ENCODE results near the gene MGLL.
"Not testable (repeated sequence)": the region's sequence is repeated elsewhere in the genome, so short reads cannot be mapped to it uniquely, and the experiment has no call there.

Gene MGLL

GRCh38 chr3:127688416-127689265 is 133.7 kb downstream of the MGLL start:
- no peak for DNase-seq (ENCODE audit: low spot score)

- DNase-seq (ENCODE audit: low spot score), result no peak
These were observed 134.3 kb downstream of the MGLL start for GRCh38 chr3:127688022-127688415.

- DNase-seq (ENCODE audit: low spot score), result no peak
These were observed 135.0 kb downstream of the MGLL start for GRCh38 chr3:127687228-127687737.

GRCh38 chr3:127686512-127686894 is 135.8 kb downstream of the MGLL start:
- no peak for DNase-seq (ENCODE audit: low spot score)

- no peak for DNase-seq (ENCODE audit: low spot score)
These were observed 136.4 kb downstream of the MGLL start for GRCh38 chr3:127685708-127686511.

GRCh38 chr3:127684871-127685707 is 137.2 kb downstream of the MGLL start:
- no peak for DNase-seq (ENCODE audit: low spot score)

GRCh38 chr3:127682561-127682960 is 139.8 kb downstream of the MGLL start:
- DNase-seq (ENCODE audit: low spot score), result no peak

- DNase-seq (ENCODE audit: low spot score), result not testable (repeated sequence)
These were observed 140.2 kb downstream of the MGLL start for GRCh38 chr3:127682175-127682554.

GRCh38 chr3:127680798-127681221 is 141.5 kb downstream of the MGLL start:
- no peak for DNase-seq (ENCODE audit: low spot score)

- no peak for DNase-seq (ENCODE audit: low spot score)
These were observed 142.1 kb downstream of the MGLL start for GRCh38 chr3:127680146-127680661.

- no peak for DNase-seq (ENCODE audit: low spot score)
These were observed 142.7 kb downstream of the MGLL start for GRCh38 chr3:127679534-127680145.

- no peak for DNase-seq (ENCODE audit: low spot score)
These were observed 143.4 kb downstream of the MGLL start for GRCh38 chr3:127678611-127679533.

- DNase-seq (ENCODE audit: low spot score), result no peak
These were observed 144.1 kb downstream of the MGLL start for GRCh38 chr3:127678315-127678599.

- no peak for DNase-seq (ENCODE audit: low spot score)
These were observed 144.6 kb downstream of the MGLL start for GRCh38 chr3:127677541-127678314.

- DNase-seq (ENCODE audit: low spot score), result no peak
These were observed 145.4 kb downstream of the MGLL start for GRCh38 chr3:127676921-127677351.

GRCh38 chr3:127676456-127676855 is 145.9 kb downstream of the MGLL start:
- DNase-seq (ENCODE audit: low spot score), result no peak

GRCh38 chr3:127675651-127676391 is 146.5 kb downstream of the MGLL start:
- no peak for DNase-seq (ENCODE audit: low spot score)

GRCh38 chr3:127674790-127675189 is 147.5 kb downstream of the MGLL start:
- no peak for DNase-seq (ENCODE audit: low spot score)

All from LoVo (cell line).